Measurements from ENCODE around the gene CASR.

The CASR gene

DNA sequence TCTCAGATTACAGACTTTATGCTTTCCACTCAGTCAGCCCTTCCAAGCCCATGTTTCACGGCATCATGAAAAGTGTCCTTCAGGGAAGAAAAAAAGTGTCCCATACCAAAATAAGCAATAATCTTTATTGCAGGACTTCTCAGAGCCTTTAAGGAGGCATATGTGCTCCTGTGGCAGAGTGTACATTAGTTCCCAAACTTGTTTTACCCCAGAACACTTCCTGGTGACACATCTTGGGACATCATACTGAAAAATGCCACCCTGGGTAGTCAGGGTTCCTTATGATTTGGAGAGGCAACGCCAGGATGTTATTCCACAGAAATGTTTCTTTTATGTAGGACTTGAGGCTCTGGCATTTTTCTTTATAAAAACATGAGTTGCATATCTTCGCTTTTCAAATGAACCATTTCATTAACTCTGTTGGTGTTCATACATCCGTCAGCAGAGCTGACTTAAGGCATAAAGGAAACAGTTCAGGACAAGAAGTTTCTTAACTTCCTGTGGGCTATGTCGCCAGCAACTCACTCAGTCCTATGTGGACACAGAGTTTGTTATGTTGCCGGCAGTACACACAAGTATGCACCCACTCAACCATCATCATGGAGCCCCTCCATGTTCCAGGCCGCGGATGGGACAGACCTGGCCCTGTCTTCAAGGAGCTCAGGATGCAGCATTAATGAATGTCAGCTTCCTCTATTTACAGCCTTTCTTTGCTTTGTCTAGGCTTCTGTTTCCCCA is 63.8 kb downstream of the CASR start:
- H3K4me2 ChIP-seq (ENCODE audit: low read length): no peak overlapping the region
- no peak overlapping the region for H2AK5ac ChIP-seq (ENCODE audit: low read length)
- H3K4ac ChIP-seq (ENCODE audit: low read depth, low read length): no peak overlapping the region
- H2BK12ac ChIP-seq (ENCODE audit: low read length): no peak overlapping the region
- H3K9me3 ChIP-seq (ENCODE audit: insufficient read depth, low read depth, low read length): no peaks in the 10 kb centered on the region
- H3K36me3 ChIP-seq (ENCODE audit: control insufficient read depth in 1 of 2, insufficient read depth in 2 of 2, low read length in 2 of 2): no peaks in the 10 kb centered on the region
- no peak for DNase-seq
- H3K14ac ChIP-seq (ENCODE audit: low read length): no peak overlapping the region
- H3K4me1 ChIP-seq (ENCODE audit: control insufficient read depth in 1 of 2, insufficient read depth in 2 of 2, low read length in 2 of 2): no peaks in the 10 kb centered on the region
- WGBS (ENCODE audit: extremely low coverage, insufficient coverage, insufficient read length): no CpG with 5 or more reads among the region's 8 CpGs
- H3K79me2 ChIP-seq (ENCODE audit: control insufficient read depth, insufficient read depth, low read length, poor library complexity): no peaks in the 10 kb centered on the region
- H4K8ac ChIP-seq (ENCODE audit: low read depth, low read length): no peak overlapping the region
- H4K91ac ChIP-seq (ENCODE audit: low read depth, low read length): no peak overlapping the region
- H3K23ac ChIP-seq (ENCODE audit: low read length): no peak overlapping the region
- H3K27ac ChIP-seq (ENCODE audit: low read depth, low read length): no peak overlapping the region
- no peaks in the 10 kb centered on the region for H3K27me3 ChIP-seq (ENCODE audit: insufficient read depth, low read length)
- H4K12ac ChIP-seq (ENCODE audit: low read depth, low read length): no peak overlapping the region
- H3K9ac ChIP-seq (ENCODE audit: low read length): no peak overlapping the region
- H3K4me3 ChIP-seq (ENCODE audit: low read depth, low read length): no peak overlapping the region
- no peak overlapping the region for H2BK5ac ChIP-seq (ENCODE audit: low read depth, low read length, poor library complexity)
- H2BK120ac ChIP-seq (ENCODE audit: insufficient read depth, low read length, poor library complexity): no peak overlapping the region
- H3K18ac ChIP-seq (ENCODE audit: low read length): no peak overlapping the region
- H2AFZ ChIP-seq (ENCODE audit: insufficient read depth, low read length, poor library complexity): no peak overlapping the region
- no peaks in the 10 kb centered on the region for H3K79me1 ChIP-seq (ENCODE audit: low read length)

- Histone ChIP-seq H3K18ac (ENCODE audit: low read length) (no peak overlapping the region), H3K79me2 (ENCODE audit: control insufficient read depth, insufficient read depth, low read length, poor library complexity) (no peaks in the 10 kb centered on the region), H4K12ac (ENCODE audit: low read depth, low read length) (no peak overlapping the region), H2BK5ac (ENCODE audit: low read depth, low read length, poor library complexity) (no peak overlapping the region), H3K23ac (ENCODE audit: low read length) (no peak overlapping the region), H3K9ac (ENCODE audit: low read length) (no peak overlapping the region), H3K9me3 (ENCODE audit: insufficient read depth, low read depth, low read length) (no peaks in the 10 kb centered on the region), H2AFZ (ENCODE audit: insufficient read depth, low read length, poor library complexity) (no peak overlapping the region), H2AK5ac (ENCODE audit: low read length) (no peak overlapping the region), H4K91ac (ENCODE audit: low read depth, low read length) (no peak overlapping the region), H3K4me1 (ENCODE audit: control insufficient read depth in 1 of 2, insufficient read depth in 2 of 2, low read length in 2 of 2) (no peaks in the 10 kb centered on the region), H3K36me3 (ENCODE audit: control insufficient read depth in 1 of 2, insufficient read depth in 2 of 2, low read length in 2 of 2) (no peaks in the 10 kb centered on the region), H2BK12ac (ENCODE audit: low read length) (no peak overlapping the region), H3K27me3 (ENCODE audit: insufficient read depth, low read length) (no peaks in the 10 kb centered on the region), H3K4me3 (ENCODE audit: low read depth, low read length) (no peak overlapping the region), H2BK120ac (ENCODE audit: insufficient read depth, low read length, poor library complexity) (no peak overlapping the region), H3K27ac (ENCODE audit: low read depth, low read length) (no peak overlapping the region), H3K4me2 (ENCODE audit: low read length) (no peak overlapping the region), H3K79me1 (ENCODE audit: low read length) (no peaks in the 10 kb centered on the region), H3K4ac (ENCODE audit: low read depth, low read length) (no peak overlapping the region), H3K14ac (ENCODE audit: low read length) (no peak overlapping the region), H4K8ac (ENCODE audit: low read depth, low read length) (no peak overlapping the region)
- WGBS (ENCODE audit: extremely low coverage, insufficient coverage, insufficient read length): no CpG with 5 or more reads among the region's 5 CpGs
- DNase-seq: no peak
These were observed 64.3 kb downstream of the CASR start for GRCh38 chr3:122247825-122248185.

- H2BK5ac ChIP-seq (ENCODE audit: low read depth, low read length, poor library complexity): no peak overlapping the region
- no peak for DNase-seq
- no peak overlapping the region for H3K9ac ChIP-seq (ENCODE audit: low read length)
- H3K14ac ChIP-seq (ENCODE audit: low read length): no peak overlapping the region
- no peak overlapping the region for H2BK12ac ChIP-seq (ENCODE audit: low read length)
- no peak overlapping the region for H4K12ac ChIP-seq (ENCODE audit: low read depth, low read length)
- H2BK120ac ChIP-seq (ENCODE audit: insufficient read depth, low read length, poor library complexity): no peak overlapping the region
- H2AFZ ChIP-seq (ENCODE audit: insufficient read depth, low read length, poor library complexity): no peak overlapping the region
- H3K23ac ChIP-seq (ENCODE audit: low read length): no peak overlapping the region
- H3K27me3 ChIP-seq (ENCODE audit: insufficient read depth, low read length): no peaks in the 10 kb centered on the region
- no peaks in the 10 kb centered on the region for H3K79me1 ChIP-seq (ENCODE audit: low read length)
- no peak overlapping the region for H3K4me2 ChIP-seq (ENCODE audit: low read length)
- H3K4me1 ChIP-seq (ENCODE audit: control insufficient read depth in 1 of 2, insufficient read depth in 2 of 2, low read length in 2 of 2): no peaks in the 10 kb centered on the region
- no peaks in the 10 kb centered on the region for H3K79me2 ChIP-seq (ENCODE audit: control insufficient read depth, insufficient read depth, low read length, poor library complexity)
- H3K18ac ChIP-seq (ENCODE audit: low read length): no peak overlapping the region
- no CpG with 5 or more reads among the region's 3 CpGs for WGBS (ENCODE audit: extremely low coverage, insufficient coverage, insufficient read length)
- H3K4ac ChIP-seq (ENCODE audit: low read depth, low read length): no peak overlapping the region
- H3K9me3 ChIP-seq (ENCODE audit: insufficient read depth, low read depth, low read length): no peaks in the 10 kb centered on the region
- H4K91ac ChIP-seq (ENCODE audit: low read depth, low read length): no peak overlapping the region
- no peak overlapping the region for H3K27ac ChIP-seq (ENCODE audit: low read depth, low read length)
- no peaks in the 10 kb centered on the region for H3K36me3 ChIP-seq (ENCODE audit: control insufficient read depth in 1 of 2, insufficient read depth in 2 of 2, low read length in 2 of 2)
- no peak overlapping the region for H2AK5ac ChIP-seq (ENCODE audit: low read length)
- H3K4me3 ChIP-seq (ENCODE audit: low read depth, low read length): no peak overlapping the region
- no peak overlapping the region for H4K8ac ChIP-seq (ENCODE audit: low read depth, low read length)
These were observed 68.0 kb downstream of the CASR start for GRCh38 chr3:122251428-122251827.

GRCh38 chr3:122253581-122253980 is 70.1 kb downstream of the CASR start:
- H4K91ac ChIP-seq (ENCODE audit: low read depth, low read length): no peak overlapping the region
- H2BK120ac ChIP-seq (ENCODE audit: insufficient read depth, low read length, poor library complexity): no peak overlapping the region
- H3K18ac ChIP-seq (ENCODE audit: low read length): no peak overlapping the region
- H2AFZ ChIP-seq (ENCODE audit: insufficient read depth, low read length, poor library complexity): no peak overlapping the region
- H2AK5ac ChIP-seq (ENCODE audit: low read length): no peak overlapping the region
- no peaks in the 10 kb centered on the region for H3K27me3 ChIP-seq (ENCODE audit: insufficient read depth, low read length)
- H2BK12ac ChIP-seq (ENCODE audit: low read length): no peak overlapping the region
- no peaks in the 10 kb centered on the region for H3K79me1 ChIP-seq (ENCODE audit: low read length)
- H4K12ac ChIP-seq (ENCODE audit: low read depth, low read length): no peak overlapping the region
- no peak overlapping the region for H3K14ac ChIP-seq (ENCODE audit: low read length)
- H4K8ac ChIP-seq (ENCODE audit: low read depth, low read length): no peak overlapping the region
- no peak overlapping the region for H3K23ac ChIP-seq (ENCODE audit: low read length)
- WGBS (ENCODE audit: extremely low coverage, insufficient coverage, insufficient read length): no CpG with 5 or more reads among the region's 1 CpG
- H3K4ac ChIP-seq (ENCODE audit: low read depth, low read length): no peak overlapping the region
- H3K4me3 ChIP-seq (ENCODE audit: low read depth, low read length): no peak overlapping the region
- H3K36me3 ChIP-seq (ENCODE audit: control insufficient read depth in 1 of 2, insufficient read depth in 2 of 2, low read length in 2 of 2): no peaks in the 10 kb centered on the region
- DNase-seq: no peak
- H3K9ac ChIP-seq (ENCODE audit: low read length): no peak overlapping the region
- H3K79me2 ChIP-seq (ENCODE audit: control insufficient read depth, insufficient read depth, low read length, poor library complexity): no peaks in the 10 kb centered on the region
- H2BK5ac ChIP-seq (ENCODE audit: low read depth, low read length, poor library complexity): no peak overlapping the region
- no peak overlapping the region for H3K4me2 ChIP-seq (ENCODE audit: low read length)
- no peak overlapping the region for H3K27ac ChIP-seq (ENCODE audit: low read depth, low read length)
- H3K4me1 ChIP-seq (ENCODE audit: control insufficient read depth in 1 of 2, insufficient read depth in 2 of 2, low read length in 2 of 2): no peaks in the 10 kb centered on the region
- no peaks in the 10 kb centered on the region for H3K9me3 ChIP-seq (ENCODE audit: insufficient read depth, low read depth, low read length)

Measured in trophoblast cell (in vitro differentiated cells and primary cell).